B cell (primary cell): ENCODE data around the gene KIF13A.

ENCODE experiments used
- EZH2 ChIP-seq: IDR thresholded peaks from 2 replicates; pipeline ENCODE4 v1.6.1; 2012; ENCODE audit warnings: borderline replicate concordance, low read depth, mild to moderate bottlenecking, moderate library complexity, low read length; ENCODE audit not compliant: insufficient read depth, poor library complexity, severe bottlenecking
- TF ChIP-seq, protein P1 (sequence below): fragments of 200-600 bp; IDR thresholded peaks from one replicate; pipeline ENCODE4 v1.8.0; 2022; ENCODE audit warnings: antibody characterized with exemption, mild to moderate bottlenecking

DNA sequence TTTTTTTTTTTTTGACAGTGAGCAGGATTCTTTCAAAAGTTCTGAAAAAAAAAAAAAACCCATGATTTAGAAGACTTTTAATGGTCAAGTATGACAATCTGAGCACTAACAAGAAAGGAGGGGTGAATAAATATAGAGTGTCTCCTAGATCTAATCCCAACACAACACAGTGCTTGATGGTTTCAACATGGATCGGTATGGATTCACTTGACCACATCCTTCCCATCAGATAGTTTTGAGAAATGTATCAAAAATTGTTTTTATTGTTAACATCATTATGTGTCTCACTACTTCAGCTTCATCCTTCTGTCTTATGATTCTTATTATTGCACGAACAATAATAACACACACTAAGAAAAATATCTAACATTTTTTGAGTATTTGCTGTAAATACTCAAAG is 21.0 kb downstream of the KIF13A start:
- TF ChIP-seq, protein P1, sequence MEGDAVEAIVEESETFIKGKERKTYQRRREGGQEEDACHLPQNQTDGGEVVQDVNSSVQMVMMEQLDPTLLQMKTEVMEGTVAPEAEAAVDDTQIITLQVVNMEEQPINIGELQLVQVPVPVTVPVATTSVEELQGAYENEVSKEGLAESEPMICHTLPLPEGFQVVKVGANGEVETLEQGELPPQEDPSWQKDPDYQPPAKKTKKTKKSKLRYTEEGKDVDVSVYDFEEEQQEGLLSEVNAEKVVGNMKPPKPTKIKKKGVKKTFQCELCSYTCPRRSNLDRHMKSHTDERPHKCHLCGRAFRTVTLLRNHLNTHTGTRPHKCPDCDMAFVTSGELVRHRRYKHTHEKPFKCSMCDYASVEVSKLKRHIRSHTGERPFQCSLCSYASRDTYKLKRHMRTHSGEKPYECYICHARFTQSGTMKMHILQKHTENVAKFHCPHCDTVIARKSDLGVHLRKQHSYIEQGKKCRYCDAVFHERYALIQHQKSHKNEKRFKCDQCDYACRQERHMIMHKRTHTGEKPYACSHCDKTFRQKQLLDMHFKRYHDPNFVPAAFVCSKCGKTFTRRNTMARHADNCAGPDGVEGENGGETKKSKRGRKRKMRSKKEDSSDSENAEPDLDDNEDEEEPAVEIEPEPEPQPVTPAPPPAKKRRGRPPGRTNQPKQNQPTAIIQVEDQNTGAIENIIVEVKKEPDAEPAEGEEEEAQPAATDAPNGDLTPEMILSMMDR = no peak
- no peak for TF ChIP-seq EZH2
